Colonic mucosa (tissue), 4 donors: Measurements from ENCODE around the gene BEX4. TPM values are rescaled to one million over a fixed set of nuclear protein-coding genes. Genes with fewer than 3 reads are reported as not detected.

Source experiments
- DNase-seq: peaks from one replicate; pipeline ENCODE4 v3.0.0-alpha.2; 2020
- H3K27ac ChIP-seq: fragments of 200-600 bp; one replicate; pipeline ENCODE4 v1.8.0; 2021
- H3K27me3 ChIP-seq: fragments of 200-600 bp; one replicate; pipeline ENCODE4 v1.8.0; 2021
- H3K36me3 ChIP-seq: fragments of 200-600 bp; one replicate; pipeline ENCODE4 v1.8.0; 2021
- H3K4me1 ChIP-seq: fragments of 200-600 bp; one replicate; pipeline ENCODE4 v1.8.0; 2021; ENCODE audit warnings: mild to moderate bottlenecking
- H3K4me3 ChIP-seq: fragments of 200-600 bp; one replicate; pipeline ENCODE4 v1.8.0; 2021
- H3K9ac ChIP-seq, 2 donors: one replicate each; pipeline ENCODE4 v1.7.0; 2013; ENCODE audit warnings: control low read depth in 2 of 2, low read depth in 2 of 2, low read length in 2 of 2
- H3K9me3 ChIP-seq: fragments of 200-600 bp; one replicate; pipeline ENCODE4 v1.8.0; 2021
- intact Hi-C: fragments of 100-400 bp; cut with DNase I; formaldehyde crosslinking; loops from one replicate; pipeline ENCODE4 v1.14.1; 2022
- total RNA-seq, 2 donors: library from RNA; stranded (reverse); fragmentation: NEBNext Ultra II Directional in 1 of 2; extraction: Animal tissue kit (Norgen Biotek cat#: 25700) in 1 of 2; gene quantifications; one replicate each; pipeline ENCODE4 v1.2.1, GENCODE V29; 2021
- TF ChIP-seq, protein P1 (sequence below): fragments of 200-600 bp; IDR thresholded peaks from one replicate; pipeline ENCODE4 v1.8.0; 2022; ENCODE audit warnings: antibody characterized with exemption, mild to moderate bottlenecking
- donor health status: healthy.
- donor health status: DM: no; HTN: no; CAD: no.
- donor health status: DM: no; HTN: no; CAD: no.

BEX4 gene
- total RNA-seq, 2 donors from 2014 or later: 7.6 to 16.4 TPM

DNA sequence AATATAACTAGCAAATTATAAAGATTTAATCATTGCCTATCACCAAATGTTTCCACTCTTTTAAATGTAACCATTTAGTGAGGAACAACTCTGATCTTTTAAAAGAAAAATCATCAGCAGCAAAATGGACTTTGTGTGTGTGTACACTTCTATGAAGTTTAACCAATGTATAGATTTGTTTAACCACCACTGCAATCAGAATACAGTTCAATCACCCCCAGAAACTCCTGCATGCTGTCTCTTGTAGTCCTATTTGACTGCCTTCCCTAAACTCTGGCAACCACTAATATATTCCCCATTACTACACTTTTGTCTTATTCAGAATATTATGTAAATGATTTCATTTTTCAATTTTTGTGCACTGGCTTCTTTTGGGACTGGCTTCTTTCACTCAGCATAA, 41.7 kb downstream of the BEX4 start:
- H3K9me3 ChIP-seq: no peaks in the 10 kb centered on the region
- H3K9ac ChIP-seq: no peak overlapping the region
- H3K27me3 ChIP-seq: no peaks in the 10 kb centered on the region
- H3K36me3 ChIP-seq: no peaks in the 10 kb centered on the region
- no peak overlapping the region for H3K4me3 ChIP-seq
- H3K4me1 ChIP-seq: no peaks in the 10 kb centered on the region
- H3K27ac ChIP-seq: no peak overlapping the region
- TF ChIP-seq, protein P1, sequence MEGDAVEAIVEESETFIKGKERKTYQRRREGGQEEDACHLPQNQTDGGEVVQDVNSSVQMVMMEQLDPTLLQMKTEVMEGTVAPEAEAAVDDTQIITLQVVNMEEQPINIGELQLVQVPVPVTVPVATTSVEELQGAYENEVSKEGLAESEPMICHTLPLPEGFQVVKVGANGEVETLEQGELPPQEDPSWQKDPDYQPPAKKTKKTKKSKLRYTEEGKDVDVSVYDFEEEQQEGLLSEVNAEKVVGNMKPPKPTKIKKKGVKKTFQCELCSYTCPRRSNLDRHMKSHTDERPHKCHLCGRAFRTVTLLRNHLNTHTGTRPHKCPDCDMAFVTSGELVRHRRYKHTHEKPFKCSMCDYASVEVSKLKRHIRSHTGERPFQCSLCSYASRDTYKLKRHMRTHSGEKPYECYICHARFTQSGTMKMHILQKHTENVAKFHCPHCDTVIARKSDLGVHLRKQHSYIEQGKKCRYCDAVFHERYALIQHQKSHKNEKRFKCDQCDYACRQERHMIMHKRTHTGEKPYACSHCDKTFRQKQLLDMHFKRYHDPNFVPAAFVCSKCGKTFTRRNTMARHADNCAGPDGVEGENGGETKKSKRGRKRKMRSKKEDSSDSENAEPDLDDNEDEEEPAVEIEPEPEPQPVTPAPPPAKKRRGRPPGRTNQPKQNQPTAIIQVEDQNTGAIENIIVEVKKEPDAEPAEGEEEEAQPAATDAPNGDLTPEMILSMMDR: no peak
- no peak for DNase-seq
- intact Hi-C loops: no loop called here

DNA sequence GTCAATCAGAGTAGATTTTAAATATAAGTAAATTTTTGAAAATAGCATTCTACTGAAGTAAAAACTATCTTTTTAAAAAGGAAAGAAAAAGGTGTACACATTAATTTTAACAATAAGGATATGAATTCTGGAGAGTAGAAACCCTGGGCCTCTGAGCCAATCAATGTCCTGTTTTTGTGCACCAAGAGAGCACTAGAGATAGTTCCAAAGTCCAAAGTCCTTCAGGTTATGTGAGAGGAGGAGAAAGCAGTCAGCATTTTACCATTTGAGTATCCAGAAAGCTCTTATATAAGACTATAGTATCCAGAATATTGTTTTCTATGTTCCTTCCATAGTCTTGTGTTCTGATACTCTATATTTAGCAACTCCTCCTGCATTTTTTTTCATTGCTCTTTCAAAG, 43.4 kb downstream of the BEX4 start:
- TF ChIP-seq, protein P1: no peak
- H3K27ac ChIP-seq: no peak overlapping the region
- H3K9me3 ChIP-seq: no peaks in the 10 kb centered on the region
- no peak for DNase-seq
- H3K4me1 ChIP-seq: no peaks in the 10 kb centered on the region
- no peaks in the 10 kb centered on the region for H3K36me3 ChIP-seq
- no peaks in the 10 kb centered on the region for H3K27me3 ChIP-seq
- intact Hi-C loops: no loop called here
- H3K9ac ChIP-seq: no peak overlapping the region
- no peak overlapping the region for H3K4me3 ChIP-seq

Other genes starting within 250 kb of the BEX4 start
- gene BEX1, start 150.9 kb upstream of the BEX4 start, total RNA-seq: 1 to 10 TPM in 1 of 2 donors, under 1 TPM in 1; 0.77 to 1.9 TPM
- under 1 TPM in 1 of 2 donors, not detected in 1; 0.40 TPM for gene NXF3, start 122.0 kb upstream of the BEX4 start, total RNA-seq
- 10 to 100 TPM; 39.0 to 44.4 TPM for gene TCEAL8, start 40.0 kb downstream of the BEX4 start, total RNA-seq
- under 1 TPM in 1 of 2 donors, not detected in 1; 0.35 TPM for gene TCEAL5, start 61.6 kb downstream of the BEX4 start, total RNA-seq
- 1 to 10 TPM; 6.1 to 6.6 TPM for gene BEX2, start 95.9 kb downstream of the BEX4 start, total RNA-seq
- gene TCEAL7, start 115.1 kb downstream of the BEX4 start, total RNA-seq: 1 to 10 TPM in 1 of 2 donors, under 1 TPM in 1; 0.82 to 4.0 TPM
- gene TCEAL9, start 141.4 kb downstream of the BEX4 start, total RNA-seq: 10 to 100 TPM; 23.9 to 34.7 TPM
- 10 to 100 TPM; 33.7 to 44.9 TPM for gene BEX3, start 161.4 kb downstream of the BEX4 start, total RNA-seq